SU-DHL-6 (cell line): ENCODE results near the gene MGAT4A.
"Not testable (repeated sequence)": the region's sequence is repeated elsewhere in the genome, so short reads cannot be mapped to it uniquely, and the experiment has no call there.

Experiments
- H2AFZ ChIP-seq: fragments of 200-600 bp; sonication (generic); 2 replicates; pipeline ENCODE4 v1.6.1; 2014; ENCODE audit warnings: low read depth, mild to moderate bottlenecking, moderate library complexity, mixed read lengths, antibody characterized with exemption, low read length; ENCODE audit not compliant: severe bottlenecking
- H3F3A ChIP-seq: fragments of 200-600 bp; shearing (Covaris generic); 2 replicates; pipeline ENCODE4 v1.6.0; 2016; ENCODE audit warnings: antibody characterized with exemption, mild to moderate bottlenecking; ENCODE audit not compliant: insufficient read depth
- H3K27ac ChIP-seq: fragments of 200-600 bp; sonication (generic); 2 replicates; pipeline ENCODE4 v1.5.1; 2016; ENCODE audit warnings: low read depth, mild to moderate bottlenecking, low read length, moderate library complexity, mixed read lengths
- H3K27me3 ChIP-seq: fragments of 200-600 bp; sonication (generic), shearing (Covaris generic); 2 replicates; pipeline ENCODE4 v1.6.0; 2014; ENCODE audit warnings: mild to moderate bottlenecking, low read length
- H3K36me3 ChIP-seq: fragments of 200-600 bp; sonication (generic); 2 replicates; pipeline ENCODE4 v1.6.1; 2014; ENCODE audit warnings: mild to moderate bottlenecking, low read length, mixed read lengths
- H3K4me2 ChIP-seq: fragments of 300-600, 200-600 bp; shearing (Covaris generic), sonication (generic); 2 replicates; pipeline ENCODE4 v1.6.0; 2014; ENCODE audit warnings: low read length, low read depth, mild to moderate bottlenecking; ENCODE audit not compliant: poor library complexity, severe bottlenecking
- H3K4me3 ChIP-seq: fragments of 200-600 bp; sonication (generic); 2 replicates; pipeline ENCODE4 v1.5.1; 2014; ENCODE audit warnings: antibody characterized with exemption, low read length, mild to moderate bottlenecking, mixed read lengths; ENCODE audit not compliant: insufficient read depth, poor library complexity, severe bottlenecking
- H3K79me2 ChIP-seq: fragments of 200-600 bp; sonication (generic); 2 replicates; pipeline ENCODE4 v1.6.1; 2014; ENCODE audit warnings: mild to moderate bottlenecking, low read length, moderate library complexity; ENCODE audit not compliant: insufficient read depth
- H3K9ac ChIP-seq: fragments of 200-600 bp; sonication (generic); 2 replicates; pipeline ENCODE4 v1.7.0; 2014; ENCODE audit warnings: mild to moderate bottlenecking, low read length
- H3K9me2 ChIP-seq: fragments of 200-600 bp; sonication (generic); replicated peaks from 2 replicates; pipeline ENCODE4 v1.6.1; 2014; ENCODE audit warnings: low read length; ENCODE audit not compliant: insufficient read depth
- H3K9me3 ChIP-seq: fragments of 200-600 bp; sonication (generic); 2 replicates; pipeline ENCODE4 v1.6.1; 2014; ENCODE audit warnings: low read length, mixed read lengths; ENCODE audit not compliant: insufficient read depth
- H4K20me1 ChIP-seq: fragments of 200-600 bp; sonication (generic); 2 replicates; pipeline ENCODE4 v1.6.1; 2014; ENCODE audit warnings: low read depth, mild to moderate bottlenecking, antibody characterized with exemption, low read length, moderate library complexity, mixed read lengths
- CTCF ChIP-seq: fragments of 200-600 bp; sonication (generic); IDR thresholded peaks from one replicate; pipeline ENCODE4 v1.5.1; 2017; ENCODE audit warnings: antibody characterized with exemption, mild to moderate bottlenecking, low read length, moderate library complexity; ENCODE audit not compliant: insufficient read depth, poor library complexity, severe bottlenecking
- EZH2phosphoT487 ChIP-seq: fragments of 200-600 bp; sonication (generic), shearing (Covaris generic); conservative IDR thresholded peaks from 2 replicates; pipeline ENCODE4 v1.6.1; 2018; ENCODE audit warnings: mild to moderate bottlenecking, antibody characterized with exemption, low read length, moderate library complexity, mixed read lengths

The MGAT4A gene

GRCh38 chr2:98598781-98599428 is 132.0 kb downstream of the MGAT4A start:
- Histone ChIP-seq H3K79me2 (no peaks in the 10 kb centered on the region), H3K27ac (no peak overlapping the region), H3F3A (no peaks in the 10 kb centered on the region), H3K36me3 (peaks cover 16% of the 10 kb centered on the region; the same call in 1 of the 2 replicates), H3K9me3 (no peaks in the 10 kb centered on the region), H3K4me3 (no peak overlapping the region), H2AFZ (no peak overlapping the region), H3K9me2 (no peaks in the 10 kb centered on the region), H4K20me1 (no peaks in the 10 kb centered on the region), H3K9ac (no peak overlapping the region), H3K27me3 (no peaks in the 10 kb centered on the region), H3K4me2 (no peak overlapping the region)
- TF ChIP-seq EZH2phosphoT487 = no peak
- no peak for TF ChIP-seq CTCF

- H3K9me3 ChIP-seq, H3K4me3 ChIP-seq, H3K9ac ChIP-seq, H3K27me3 ChIP-seq, H3K79me2 ChIP-seq, H2AFZ ChIP-seq, H4K20me1 ChIP-seq, H3K27ac ChIP-seq, H3K36me3 ChIP-seq, H3K4me2 ChIP-seq, H3F3A ChIP-seq, H3K9me2 ChIP-seq: not testable (repeated sequence)
Observed at GRCh38 chr2:98594665-98595064, 136.3 kb downstream of the MGAT4A start.

GRCh38 chr2:98592565-98592964 is 138.4 kb downstream of the MGAT4A start:
- no peaks in the 10 kb centered on the region for H3K9me2 ChIP-seq
- no peak overlapping the region for H3K4me3 ChIP-seq
- H3K9me3 ChIP-seq = no peaks in the 10 kb centered on the region
- H4K20me1 ChIP-seq = no peaks in the 10 kb centered on the region
- no peaks in the 10 kb centered on the region for H3F3A ChIP-seq
- H3K36me3 ChIP-seq = peaks cover 5% of the 10 kb centered on the region; the same call in 1 of the 2 replicates
- no peaks in the 10 kb centered on the region for H3K27me3 ChIP-seq
- no peak overlapping the region for H3K27ac ChIP-seq
- no peak overlapping the region for H2AFZ ChIP-seq
- H3K79me2 ChIP-seq = no peaks in the 10 kb centered on the region
- no peak overlapping the region for H3K9ac ChIP-seq
- TF ChIP-seq EZH2phosphoT487 = no peak
- no peak for TF ChIP-seq CTCF
- no peak overlapping the region for H3K4me2 ChIP-seq

GRCh38 chr2:98589489-98589888 is 141.4 kb downstream of the MGAT4A start:
- TF ChIP-seq CTCF (no peak), EZH2phosphoT487 (no peak)
- Histone ChIP-seq H3K79me2 (no peaks in the 10 kb centered on the region), H3K9me3 (no peaks in the 10 kb centered on the region), H3K27ac (no peak overlapping the region), H3K9ac (no peak overlapping the region), H3F3A (no peaks in the 10 kb centered on the region), H3K27me3 (no peaks in the 10 kb centered on the region), H3K4me3 (no peak overlapping the region), H3K4me2 (no peak overlapping the region), H3K9me2 (no peaks in the 10 kb centered on the region), H2AFZ (no peak overlapping the region), H3K36me3 (no peaks in the 10 kb centered on the region), H4K20me1 (no peaks in the 10 kb centered on the region)
